WTC11 (cell line): ENCODE measurements around the gene TEX51. TPM values are rescaled to one million over a fixed set of nuclear protein-coding genes. Genes with fewer than 3 reads are reported as not detected.
A peak's percentile ranks its signal among the peaks of the same experiment; 100 is the strongest.

Source experiments
- ATAC-seq: fragments of 200-7000 bp; cut with Tn5 transposase; 2 replicates; pipeline ENCODE4 v1.10.0; 2021; ENCODE audit warnings: mild to moderate bottlenecking, moderate library complexity
- CTCF ChIA-PET: fragments of 300-600 bp; sonication (Branson Sonifier 250); formaldehyde crosslinking; loops from one replicate; lab custom pipeline; 2021; ENCODE audit warnings: antibody characterized with exemption; lab: Charles Lee
- POLR2A ChIA-PET: fragments of 350-600 bp; sonication (Branson Sonifier 250); formaldehyde crosslinking; loops from one replicate; lab custom pipeline; 2021; ENCODE audit warnings: antibody characterized with exemption; lab: Charles Lee
- DNase-seq: peaks from one replicate; pipeline ENCODE4 v3.0.0; 2021; ENCODE audit warnings: low spot score
- H3K27ac Mint-ChIP-seq: 2 replicates; pipeline ENCODE4 v1.8.0; 2021; ENCODE audit warnings: mixed read lengths
- H3K27me3 Mint-ChIP-seq: 2 replicates; pipeline ENCODE4 v1.8.0; 2021; ENCODE audit warnings: low read depth, mild to moderate bottlenecking, moderate library complexity, mixed read lengths
- H3K36me3 Mint-ChIP-seq: 2 replicates; pipeline ENCODE4 v1.8.0; 2021; ENCODE audit warnings: mixed read lengths
- H3K4me1 Mint-ChIP-seq: 2 replicates; pipeline ENCODE4 v1.8.0; 2022; ENCODE audit warnings: mixed read lengths
- H3K4me3 Mint-ChIP-seq: 2 replicates; pipeline ENCODE4 v1.8.0; 2021; ENCODE audit warnings: mild to moderate bottlenecking, moderate library complexity, mixed read lengths
- H3K9me3 Mint-ChIP-seq: 2 replicates; pipeline ENCODE4 v1.8.0; 2021; ENCODE audit warnings: mixed read lengths
- CREM ChIP-seq: sonication (generic); formaldehyde crosslinking; IDR thresholded peaks from 2 replicates; pipeline ENCODE4 v1.8.1; 2022; ENCODE audit warnings: mild to moderate bottlenecking, missing genetic modification reagents, moderate library complexity
- FOXP1 ChIP-seq: sonication (generic); formaldehyde crosslinking; IDR thresholded peaks from 2 replicates; pipeline ENCODE4 v1.8.0; 2022; ENCODE audit warnings: missing genetic modification reagents, mild to moderate bottlenecking, moderate library complexity, borderline replicate concordance
- GTF2I ChIP-seq: fragments of 250-450 bp; sonication (Bioruptor Pico); conservative IDR thresholded peaks from 2 replicates; pipeline ENCODE4 v1.4.0; 2021; ENCODE audit warnings: mild to moderate bottlenecking
- IRF2 ChIP-seq: sonication (generic); formaldehyde crosslinking; IDR thresholded peaks from 2 replicates; pipeline ENCODE4 v1.8.0; 2022; ENCODE audit warnings: low read depth, missing genetic modification reagents, borderline replicate concordance
- JAZF1 ChIP-seq: fragments of 250-450 bp; sonication (Bioruptor Pico); IDR thresholded peaks from 2 replicates; pipeline ENCODE4 v1.9.0; 2021; ENCODE audit warnings: moderate library complexity, mild to moderate bottlenecking, inconsistent platforms
- KAT7 ChIP-seq: sonication (generic); formaldehyde crosslinking; IDR thresholded peaks from 2 replicates; pipeline ENCODE4 v1.8.1; 2023; ENCODE audit warnings: missing genetic modification reagents, mild to moderate bottlenecking, borderline replicate concordance
- NR3C1 ChIP-seq: sonication (generic); formaldehyde crosslinking; conservative IDR thresholded peaks from 2 replicates; pipeline ENCODE4 v1.8.1; 2023; ENCODE audit warnings: low read depth, mild to moderate bottlenecking, missing genetic modification reagents
- OVOL2 ChIP-seq: fragments of 250-450 bp; sonication (Bioruptor Pico); IDR thresholded peaks from 2 replicates; pipeline ENCODE4 v1.9.0; 2021; ENCODE audit warnings: mild to moderate bottlenecking, borderline replicate concordance
- SMAD4 ChIP-seq: sonication (generic); formaldehyde crosslinking; IDR thresholded peaks from 2 replicates; pipeline ENCODE4 v1.8.0; 2022; ENCODE audit warnings: mild to moderate bottlenecking, missing genetic modification reagents
- SOX15 ChIP-seq: fragments of 250-450 bp; sonication (Bioruptor Pico); IDR thresholded peaks from 2 replicates; pipeline ENCODE4 v1.9.0; 2021; ENCODE audit warnings: mild to moderate bottlenecking
- TCF7 ChIP-seq: sonication (generic); formaldehyde crosslinking; IDR thresholded peaks from 2 replicates; pipeline ENCODE4 v1.8.0; 2022; ENCODE audit warnings: mild to moderate bottlenecking, low read depth, missing genetic modification reagents, moderate library complexity
- TEAD4 ChIP-seq: sonication (generic); formaldehyde crosslinking; IDR thresholded peaks from 2 replicates; pipeline ENCODE4 v1.8.0; 2022; ENCODE audit warnings: mild to moderate bottlenecking, missing genetic modification reagents
- TP53 ChIP-seq: sonication (generic); formaldehyde crosslinking; IDR thresholded peaks from 2 replicates; pipeline ENCODE4 v1.8.1; 2023; ENCODE audit warnings: mild to moderate bottlenecking, missing genetic modification reagents
- ZNF219 ChIP-seq: sonication (generic); formaldehyde crosslinking; IDR thresholded peaks from 2 replicates; pipeline ENCODE4 v1.8.0; 2023; ENCODE audit warnings: missing genetic modification reagents, mild to moderate bottlenecking, borderline replicate concordance
- total RNA-seq: library from RNA; stranded (reverse); gene quantifications from 3 replicates; pipeline ENCODE4 v1.2.3, GENCODE V29; 2021
- TF ChIP-seq, protein P1 (sequence below): sonication (generic); formaldehyde crosslinking; IDR thresholded peaks from 2 replicates; pipeline ENCODE4 v1.8.0; 2023; ENCODE audit warnings: missing genetic modification reagents
- TF ChIP-seq, protein P2 (sequence below): sonication (generic); formaldehyde crosslinking; IDR thresholded peaks from 2 replicates; pipeline ENCODE4 v1.8.1; 2022; ENCODE audit warnings: mild to moderate bottlenecking, missing genetic modification reagents, moderate library complexity, borderline replicate concordance
- TF ChIP-seq, protein P3 (sequence below): sonication (generic); formaldehyde crosslinking; conservative IDR thresholded peaks from 2 replicates; pipeline ENCODE4 v1.8.1; 2023; ENCODE audit warnings: mild to moderate bottlenecking, low read depth, missing genetic modification reagents, moderate library complexity
- TF ChIP-seq, protein P4 (sequence below): sonication (generic); formaldehyde crosslinking; IDR thresholded peaks from 2 replicates; pipeline ENCODE4 v1.8.1; 2023; ENCODE audit warnings: mild to moderate bottlenecking, missing genetic modification reagents
- TF ChIP-seq, protein P5 (sequence below): fragments of 200-600 bp; IDR thresholded peaks from 2 replicates; pipeline ENCODE4 v1.8.0; 2022; ENCODE audit warnings: antibody characterized with exemption
- TF ChIP-seq, protein P6 (sequence below): sonication (generic); formaldehyde crosslinking; IDR thresholded peaks from 2 replicates; pipeline ENCODE4 v1.8.1; 2023; ENCODE audit warnings: mild to moderate bottlenecking, missing genetic modification reagents, moderate library complexity
- TF ChIP-seq, protein P7 (sequence below): sonication (generic); formaldehyde crosslinking; IDR thresholded peaks from 2 replicates; pipeline ENCODE4 v1.8.1; 2023; ENCODE audit warnings: mild to moderate bottlenecking, moderate library complexity, missing genetic modification reagents

TEX51 gene
- total RNA-seq, 1 experiment from 2014 or later = not detected

DNA sequence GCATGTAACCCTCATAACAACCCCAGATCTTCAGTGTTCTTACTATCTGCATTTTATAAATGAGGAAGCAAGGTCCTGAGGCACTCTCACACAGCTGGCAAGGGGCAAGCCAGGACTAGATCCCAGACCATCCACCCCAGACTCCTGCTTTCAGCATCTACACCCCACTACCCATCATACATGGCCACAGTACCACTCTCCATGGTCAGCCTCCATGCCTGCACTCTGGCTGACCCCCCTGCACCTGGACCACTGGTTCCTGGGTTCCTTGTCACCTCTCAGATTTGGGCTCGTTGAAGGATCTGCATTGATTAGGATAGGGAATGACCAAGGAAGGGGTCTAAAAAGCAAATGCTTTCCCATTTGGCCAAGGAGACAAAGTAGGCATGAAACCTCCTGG lies 36.0 kb upstream of the TEX51 start (continued):
- no peak for TF ChIP-seq IRF2 (CRISPR knock-in tag)
- no peak for TF ChIP-seq TEAD4 (CRISPR knock-in tag)
- TF ChIP-seq, protein P1, sequence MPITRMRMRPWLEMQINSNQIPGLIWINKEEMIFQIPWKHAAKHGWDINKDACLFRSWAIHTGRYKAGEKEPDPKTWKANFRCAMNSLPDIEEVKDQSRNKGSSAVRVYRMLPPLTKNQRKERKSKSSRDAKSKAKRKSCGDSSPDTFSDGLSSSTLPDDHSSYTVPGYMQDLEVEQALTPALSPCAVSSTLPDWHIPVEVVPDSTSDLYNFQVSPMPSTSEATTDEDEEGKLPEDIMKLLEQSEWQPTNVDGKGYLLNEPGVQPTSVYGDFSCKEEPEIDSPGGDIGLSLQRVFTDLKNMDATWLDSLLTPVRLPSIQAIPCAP = no peak

DNA sequence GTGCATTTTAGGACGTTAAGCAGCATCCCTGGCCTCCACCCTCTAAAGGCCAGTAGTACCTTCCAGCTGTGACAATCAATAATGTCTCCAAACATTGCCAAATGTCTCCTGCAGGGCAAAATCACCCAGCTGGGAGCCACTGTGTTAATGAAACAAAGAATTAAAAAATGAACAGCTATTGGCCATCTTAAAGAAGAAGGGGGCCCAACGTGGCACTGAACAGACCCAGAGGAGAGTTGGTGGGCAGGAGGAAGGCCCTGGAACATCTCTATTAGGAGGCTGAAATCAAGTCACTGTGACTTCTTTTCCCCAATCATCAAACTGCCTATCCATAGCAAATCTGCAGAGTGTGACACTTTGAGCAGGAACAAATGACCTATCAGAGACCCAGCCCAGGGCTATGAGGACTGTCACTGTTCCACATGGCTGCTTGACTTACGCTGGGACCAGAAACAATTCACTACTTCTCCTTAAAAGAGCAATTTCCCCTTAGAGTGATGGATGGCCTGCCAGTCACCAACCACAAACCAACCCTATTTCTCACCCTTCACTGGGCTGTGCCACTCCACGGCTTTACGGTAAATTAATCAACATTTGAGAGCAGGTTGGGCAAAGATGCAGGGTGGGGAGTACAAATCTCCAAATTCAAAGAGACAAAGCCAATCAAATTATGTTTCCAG lies 35.2 kb upstream of the TEX51 start:
- ATAC-seq (no peak), DNase-seq (no peak)
- TF ChIP-seq, protein P2, sequence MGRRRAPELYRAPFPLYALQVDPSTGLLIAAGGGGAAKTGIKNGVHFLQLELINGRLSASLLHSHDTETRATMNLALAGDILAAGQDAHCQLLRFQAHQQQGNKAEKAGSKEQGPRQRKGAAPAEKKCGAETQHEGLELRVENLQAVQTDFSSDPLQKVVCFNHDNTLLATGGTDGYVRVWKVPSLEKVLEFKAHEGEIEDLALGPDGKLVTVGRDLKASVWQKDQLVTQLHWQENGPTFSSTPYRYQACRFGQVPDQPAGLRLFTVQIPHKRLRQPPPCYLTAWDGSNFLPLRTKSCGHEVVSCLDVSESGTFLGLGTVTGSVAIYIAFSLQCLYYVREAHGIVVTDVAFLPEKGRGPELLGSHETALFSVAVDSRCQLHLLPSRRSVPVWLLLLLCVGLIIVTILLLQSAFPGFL = no peak
- TF ChIP-seq, protein P3, sequence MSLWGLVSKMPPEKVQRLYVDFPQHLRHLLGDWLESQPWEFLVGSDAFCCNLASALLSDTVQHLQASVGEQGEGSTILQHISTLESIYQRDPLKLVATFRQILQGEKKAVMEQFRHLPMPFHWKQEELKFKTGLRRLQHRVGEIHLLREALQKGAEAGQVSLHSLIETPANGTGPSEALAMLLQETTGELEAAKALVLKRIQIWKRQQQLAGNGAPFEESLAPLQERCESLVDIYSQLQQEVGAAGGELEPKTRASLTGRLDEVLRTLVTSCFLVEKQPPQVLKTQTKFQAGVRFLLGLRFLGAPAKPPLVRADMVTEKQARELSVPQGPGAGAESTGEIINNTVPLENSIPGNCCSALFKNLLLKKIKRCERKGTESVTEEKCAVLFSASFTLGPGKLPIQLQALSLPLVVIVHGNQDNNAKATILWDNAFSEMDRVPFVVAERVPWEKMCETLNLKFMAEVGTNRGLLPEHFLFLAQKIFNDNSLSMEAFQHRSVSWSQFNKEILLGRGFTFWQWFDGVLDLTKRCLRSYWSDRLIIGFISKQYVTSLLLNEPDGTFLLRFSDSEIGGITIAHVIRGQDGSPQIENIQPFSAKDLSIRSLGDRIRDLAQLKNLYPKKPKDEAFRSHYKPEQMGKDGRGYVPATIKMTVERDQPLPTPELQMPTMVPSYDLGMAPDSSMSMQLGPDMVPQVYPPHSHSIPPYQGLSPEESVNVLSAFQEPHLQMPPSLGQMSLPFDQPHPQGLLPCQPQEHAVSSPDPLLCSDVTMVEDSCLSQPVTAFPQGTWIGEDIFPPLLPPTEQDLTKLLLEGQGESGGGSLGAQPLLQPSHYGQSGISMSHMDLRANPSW = no peak
- no peaks in the 10 kb centered on the region; the same call in 1 of the 2 replicates for H3K4me1 Mint-ChIP-seq
- ChIA-PET CTCF (interaction anchor here (2.6 kb wide), 1 partner anchor 108 kb away, joined by 34 read pairs; no protein-coding TSS in a partner anchor), POLR2A (no interaction called here)
- H3K36me3 Mint-ChIP-seq = peaks cover 14% of the 10 kb centered on the region; the same call in 1 of the 2 replicates
- peaks cover 22% of the 10 kb centered on the region for H3K9me3 Mint-ChIP-seq
- H3K27me3 Mint-ChIP-seq = no peaks in the 10 kb centered on the region; the same call in 1 of the 2 replicates
- H3K27ac Mint-ChIP-seq = no peak overlapping the region
- H3K4me3 Mint-ChIP-seq = no peak overlapping the region

DNA sequence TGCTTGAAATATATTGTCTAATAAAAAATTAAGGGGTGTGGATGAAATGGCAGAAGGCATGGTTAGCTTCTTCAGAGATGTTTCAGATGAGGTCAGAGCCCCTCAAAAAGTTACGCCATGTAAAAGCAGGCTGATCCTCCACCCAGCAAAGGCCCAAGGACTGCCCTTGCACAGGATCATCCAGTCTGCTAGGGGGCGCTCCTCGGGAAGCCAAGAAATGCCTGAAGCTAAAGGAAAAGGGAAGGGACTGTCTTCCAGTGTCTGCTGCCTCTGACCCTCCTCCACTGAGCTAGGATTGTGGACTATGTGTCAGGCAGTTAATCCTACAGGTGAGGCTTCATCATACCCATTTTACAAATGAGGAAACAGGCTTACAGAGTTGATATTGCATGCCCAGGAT lies 33.8 kb upstream of the TEX51 start:
- Mint-ChIP-seq H3K9me3 (peaks cover 22% of the 10 kb centered on the region), H3K27ac (no peak overlapping the region), H3K27me3 (no peaks in the 10 kb centered on the region; the same call in 1 of the 2 replicates), H3K4me3 (no peak overlapping the region), H3K4me1 (no peaks in the 10 kb centered on the region; the same call in 1 of the 2 replicates), H3K36me3 (peaks cover 14% of the 10 kb centered on the region; the same call in 1 of the 2 replicates)
- peak; percentile 62 for DNase-seq
- POLR2A ChIA-PET = interaction anchor here (0.5 to 0.6 kb wide), 2 partner anchors 198 to 1122 kb away, joined by 3 to 4 read pairs; no protein-coding TSS in a partner anchor
- ATAC-seq = peak; percentile 87
- CTCF ChIA-PET = interaction anchor here (0.5 to 2.6 kb wide), 13 partner anchors 9 to 242 kb away, joined by 3 to 34 read pairs (median 4); partner anchors contain the start of gene BIN1
- no peak for TF ChIP-seq ZNF219 (CRISPR knock-in tag)
- TF ChIP-seq, protein P4, sequence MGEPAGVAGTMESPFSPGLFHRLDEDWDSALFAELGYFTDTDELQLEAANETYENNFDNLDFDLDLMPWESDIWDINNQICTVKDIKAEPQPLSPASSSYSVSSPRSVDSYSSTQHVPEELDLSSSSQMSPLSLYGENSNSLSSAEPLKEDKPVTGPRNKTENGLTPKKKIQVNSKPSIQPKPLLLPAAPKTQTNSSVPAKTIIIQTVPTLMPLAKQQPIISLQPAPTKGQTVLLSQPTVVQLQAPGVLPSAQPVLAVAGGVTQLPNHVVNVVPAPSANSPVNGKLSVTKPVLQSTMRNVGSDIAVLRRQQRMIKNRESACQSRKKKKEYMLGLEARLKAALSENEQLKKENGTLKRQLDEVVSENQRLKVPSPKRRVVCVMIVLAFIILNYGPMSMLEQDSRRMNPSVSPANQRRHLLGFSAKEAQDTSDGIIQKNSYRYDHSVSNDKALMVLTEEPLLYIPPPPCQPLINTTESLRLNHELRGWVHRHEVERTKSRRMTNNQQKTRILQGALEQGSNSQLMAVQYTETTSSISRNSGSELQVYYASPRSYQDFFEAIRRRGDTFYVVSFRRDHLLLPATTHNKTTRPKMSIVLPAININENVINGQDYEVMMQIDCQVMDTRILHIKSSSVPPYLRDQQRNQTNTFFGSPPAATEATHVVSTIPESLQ (CRISPR knock-in tag) = no peak
- TF ChIP-seq JAZF1 (CRISPR knock-in tag) = no peak
- TF ChIP-seq GTF2I (CRISPR knock-in tag) = no peak
- no peak for TF ChIP-seq SMAD4 (CRISPR knock-in tag)
- TF ChIP-seq NR3C1 (CRISPR knock-in tag) = no peak
- no peak for TF ChIP-seq SOX15
- TF ChIP-seq TCF7 (CRISPR knock-in tag) = no peak
- no peak for TF ChIP-seq KAT7
- TF ChIP-seq, protein P5, sequence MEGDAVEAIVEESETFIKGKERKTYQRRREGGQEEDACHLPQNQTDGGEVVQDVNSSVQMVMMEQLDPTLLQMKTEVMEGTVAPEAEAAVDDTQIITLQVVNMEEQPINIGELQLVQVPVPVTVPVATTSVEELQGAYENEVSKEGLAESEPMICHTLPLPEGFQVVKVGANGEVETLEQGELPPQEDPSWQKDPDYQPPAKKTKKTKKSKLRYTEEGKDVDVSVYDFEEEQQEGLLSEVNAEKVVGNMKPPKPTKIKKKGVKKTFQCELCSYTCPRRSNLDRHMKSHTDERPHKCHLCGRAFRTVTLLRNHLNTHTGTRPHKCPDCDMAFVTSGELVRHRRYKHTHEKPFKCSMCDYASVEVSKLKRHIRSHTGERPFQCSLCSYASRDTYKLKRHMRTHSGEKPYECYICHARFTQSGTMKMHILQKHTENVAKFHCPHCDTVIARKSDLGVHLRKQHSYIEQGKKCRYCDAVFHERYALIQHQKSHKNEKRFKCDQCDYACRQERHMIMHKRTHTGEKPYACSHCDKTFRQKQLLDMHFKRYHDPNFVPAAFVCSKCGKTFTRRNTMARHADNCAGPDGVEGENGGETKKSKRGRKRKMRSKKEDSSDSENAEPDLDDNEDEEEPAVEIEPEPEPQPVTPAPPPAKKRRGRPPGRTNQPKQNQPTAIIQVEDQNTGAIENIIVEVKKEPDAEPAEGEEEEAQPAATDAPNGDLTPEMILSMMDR = no peak; the same call in 1 of the 2 replicates
- TF ChIP-seq, protein P6, sequence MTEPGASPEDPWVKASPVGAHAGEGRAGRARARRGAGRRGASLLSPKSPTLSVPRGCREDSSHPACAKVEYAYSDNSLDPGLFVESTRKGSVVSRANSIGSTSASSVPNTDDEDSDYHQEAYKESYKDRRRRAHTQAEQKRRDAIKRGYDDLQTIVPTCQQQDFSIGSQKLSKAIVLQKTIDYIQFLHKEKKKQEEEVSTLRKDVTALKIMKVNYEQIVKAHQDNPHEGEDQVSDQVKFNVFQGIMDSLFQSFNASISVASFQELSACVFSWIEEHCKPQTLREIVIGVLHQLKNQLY (CRISPR knock-in tag) = no peak
- no peak for TF ChIP-seq OVOL2
- TF ChIP-seq, protein P7, sequence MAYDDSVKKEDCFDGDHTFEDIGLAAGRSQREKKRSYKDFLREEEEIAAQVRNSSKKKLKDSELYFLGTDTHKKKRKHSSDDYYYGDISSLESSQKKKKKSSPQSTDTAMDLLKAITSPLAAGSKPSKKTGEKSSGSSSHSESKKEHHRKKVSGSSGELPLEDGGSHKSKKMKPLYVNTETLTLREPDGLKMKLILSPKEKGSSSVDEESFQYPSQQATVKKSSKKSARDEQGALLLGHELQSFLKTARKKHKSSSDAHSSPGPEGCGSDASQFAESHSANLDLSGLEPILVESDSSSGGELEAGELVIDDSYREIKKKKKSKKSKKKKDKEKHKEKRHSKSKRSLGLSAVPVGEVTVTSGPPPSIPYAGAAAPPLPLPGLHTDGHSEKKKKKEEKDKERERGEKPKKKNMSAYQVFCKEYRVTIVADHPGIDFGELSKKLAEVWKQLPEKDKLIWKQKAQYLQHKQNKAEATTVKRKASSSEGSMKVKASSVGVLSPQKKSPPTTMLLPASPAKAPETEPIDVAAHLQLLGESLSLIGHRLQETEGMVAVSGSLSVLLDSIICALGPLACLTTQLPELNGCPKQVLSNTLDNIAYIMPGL (CRISPR knock-in tag) = no peak
- TF ChIP-seq TP53 (CRISPR knock-in tag) = no peak
- TF ChIP-seq FOXP1 (CRISPR knock-in tag) = no peak
- TF ChIP-seq CREM (CRISPR knock-in tag) = no peak
